ENCODE results near the gene TMEM156.

DNA sequence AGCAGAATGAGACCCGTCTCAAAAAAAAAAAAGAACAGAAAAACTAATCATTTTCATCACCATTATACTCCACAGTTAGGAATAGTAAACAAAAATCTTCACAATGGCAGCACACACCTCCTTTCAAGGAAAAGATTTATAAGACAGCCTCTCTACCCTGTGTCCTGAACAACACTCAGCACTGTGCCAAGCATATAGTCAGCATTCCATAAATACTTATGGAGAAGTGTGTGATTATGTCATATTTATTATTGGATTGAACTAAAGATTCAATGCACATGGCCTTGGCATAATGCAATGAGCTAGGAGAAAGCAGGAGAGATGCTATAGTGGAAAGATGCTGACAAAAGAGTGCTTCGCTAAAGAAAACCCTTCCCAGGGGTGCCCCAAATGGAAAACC lies 112.0 kb downstream of the TMEM156 start:
- TF ChIP-seq EP300 (IDR thresholded peaks at IDR 0.05; ENCODE audit: borderline replicate concordance) (no peak), CEBPB (IDR thresholded peaks at IDR 0.05) (no peak), ZBTB7A (IDR thresholded peaks at IDR 0.05; ENCODE audit: low read depth) (no peak), MAX (IDR thresholded peaks at IDR 0.05) (no peak), CREB1 (IDR thresholded peaks at IDR 0.05; ENCODE audit: low read depth) (no peak), RAD21 (IDR thresholded peaks at IDR 0.05; ENCODE audit: low read depth) (no peak), EGR1 (IDR thresholded peaks at IDR 0.05) (no peak), FOXM1 (IDR thresholded peaks at IDR 0.05; ENCODE audit: borderline replicate concordance, low read depth) (no peak), YY1 (IDR thresholded peaks at IDR 0.05; ENCODE audit: low read depth) (no peak), TAF1 (IDR thresholded peaks at IDR 0.05; ENCODE audit: low read depth) (no peak), REST (IDR thresholded peaks at IDR 0.05; ENCODE audit: low read depth) (no peak)
- TF ChIP-seq, protein P1, sequence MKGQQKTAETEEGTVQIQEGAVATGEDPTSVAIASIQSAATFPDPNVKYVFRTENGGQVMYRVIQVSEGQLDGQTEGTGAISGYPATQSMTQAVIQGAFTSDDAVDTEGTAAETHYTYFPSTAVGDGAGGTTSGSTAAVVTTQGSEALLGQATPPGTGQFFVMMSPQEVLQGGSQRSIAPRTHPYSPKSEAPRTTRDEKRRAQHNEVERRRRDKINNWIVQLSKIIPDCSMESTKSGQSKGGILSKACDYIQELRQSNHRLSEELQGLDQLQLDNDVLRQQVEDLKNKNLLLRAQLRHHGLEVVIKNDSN (IDR thresholded peaks at IDR 0.05): no peak
